H1 (cell line): ENCODE measurements around the gene ZNF2. TPM values are rescaled to one million over a fixed set of nuclear protein-coding genes. Genes with fewer than 3 reads are reported as not detected.

Experiments
- CTCF ChIA-PET: fragments of 300-600 bp; sonication (Branson Sonifier 250); formaldehyde crosslinking; loops from one replicate; lab custom pipeline; 2021; ENCODE audit not compliant: partially characterized antibody; lab: Charles Lee
- POLR2A ChIA-PET: fragments of 300-600 bp; sonication (Branson Sonifier 250); formaldehyde crosslinking; loops from one replicate; lab custom pipeline; 2021; ENCODE audit warnings: inconsistent platforms; ENCODE audit not compliant: partially characterized antibody; lab: Charles Lee
- DNase-seq, 2 experiments: peaks; one replicate each; pipeline versions ENCODE4 v3.0.0 to v3.0.0-alpha.2; 2010 to 2022; ENCODE audit warnings: low spot score in 2 of 2, low read depth in 1 of 2, mixed read lengths in 1 of 2
- FAIRE-seq: peaks from 2 replicates; lab custom pipeline; 2011; peaks lifted over from hg19 to GRCh38; lab: Jason Lieb, UNC
- H2AFZ ChIP-seq: 2 replicates; pipeline ENCODE4 v1.8.1; 2012; ENCODE audit warnings: low read length, inconsistent platforms
- H2AK5ac ChIP-seq: 2 replicates; pipeline ENCODE4 v1.6.1; 2013; ENCODE audit warnings: low read depth, low read length
- H2BK120ac ChIP-seq: replicated peaks from 2 replicates; pipeline ENCODE3; 2013; ENCODE audit warnings: low read depth, low read length, inconsistent platforms
- H2BK12ac ChIP-seq: 2 replicates; pipeline ENCODE4 v1.6.1; 2013; ENCODE audit warnings: low read depth, low read length
- H2BK15ac ChIP-seq: 2 replicates; pipeline ENCODE4 v1.6.1; 2013; ENCODE audit warnings: low read length
- H2BK20ac ChIP-seq: 2 replicates; pipeline ENCODE4 v1.6.1; 2013; ENCODE audit warnings: low read length
- H2BK5ac ChIP-seq: 2 replicates; pipeline ENCODE4 v1.6.1; 2013; ENCODE audit warnings: low read depth, low read length
- H3K14ac ChIP-seq: 2 replicates; pipeline ENCODE4 v1.6.1; 2013; ENCODE audit warnings: inconsistent platforms; ENCODE audit not compliant: insufficient read length
- H3K18ac ChIP-seq: 2 replicates; pipeline ENCODE4 v1.6.1; 2013; ENCODE audit warnings: low read length; ENCODE audit errors: extremely low read depth
- H3K23ac ChIP-seq: 2 replicates; pipeline ENCODE4 v1.6.1; 2013; ENCODE audit warnings: inconsistent platforms; ENCODE audit not compliant: insufficient read length
- H3K23me2 ChIP-seq: 2 replicates; pipeline ENCODE4 v1.6.1; 2013; ENCODE audit warnings: low read depth, low read length
- H3K27ac ChIP-seq: 2 replicates; pipeline ENCODE4 v1.6.1; 2011; ENCODE audit warnings: low read depth, low read length, inconsistent platforms
- H3K27me3 ChIP-seq, 4 experiments: replicated peaks in 1 of 4; 1 replicate in 1 of 4; 2 replicates in 3 of 4; pipeline versions ENCODE4 v1.6.1 to v1.8.1; 2011 to 2013; ENCODE audit warnings: low read length in 3 of 4, mild to moderate bottlenecking in 3 of 4, inconsistent platforms in 2 of 4, mixed read lengths in 2 of 4, moderate library complexity in 1 of 4; ENCODE audit not compliant: control insufficient read depth in 3 of 4, insufficient read depth in 3 of 4; ENCODE audit errors: extremely low read depth in 1 of 4
- H3K36me3 ChIP-seq, 4 experiments: 2 replicates each; pipeline versions ENCODE4 v1.6.1 to v1.8.1; 2011 to 2013; ENCODE audit warnings: mild to moderate bottlenecking in 4 of 4, low read length in 3 of 4, moderate library complexity in 2 of 4, control low read depth in 1 of 4, inconsistent platforms in 1 of 4; ENCODE audit not compliant: insufficient read depth in 4 of 4, control insufficient read depth in 2 of 4
- H3K4ac ChIP-seq: replicated peaks from 2 replicates; pipeline ENCODE3; 2013; ENCODE audit warnings: low read length, low read depth, mixed read lengths, inconsistent platforms; ENCODE audit not compliant: insufficient read length
- H3K4me1 ChIP-seq, 4 experiments: replicated peaks in 1 of 4; 1 replicate in 1 of 4; 2 replicates in 3 of 4; pipeline versions ENCODE4 v1.6.1 to v1.8.1; 2011 to 2013; ENCODE audit warnings: low read length in 3 of 4, inconsistent platforms in 2 of 4, mixed read lengths in 1 of 4; ENCODE audit not compliant: insufficient read depth in 4 of 4, control insufficient read depth in 3 of 4
- H3K4me2 ChIP-seq, 2 experiments: 2 replicates each; pipeline versions ENCODE4 v1.6.1 to v1.8.1; 2011 to 2013; ENCODE audit warnings: low read depth in 2 of 2, low read length in 2 of 2, control low read depth in 1 of 2, inconsistent platforms in 1 of 2, mild to moderate bottlenecking in 1 of 2; ENCODE audit not compliant: insufficient read depth in 1 of 2
- H3K4me3 ChIP-seq, 4 experiments: fragments of 200-600, 300-600 bp in 1 of 4; sonication (generic), shearing (Covaris generic), sonication (Bioruptor Twin) in 1 of 4; 2 replicates each; pipeline versions ENCODE4 v1.5.1 to v1.8.1; 2011 to 2016; ENCODE audit warnings: low read length in 4 of 4, low read depth in 3 of 4, control low read depth in 2 of 4, inconsistent platforms in 2 of 4, mild to moderate bottlenecking in 2 of 4, mixed read lengths in 1 of 4, moderate library complexity in 1 of 4; ENCODE audit not compliant: insufficient read depth in 2 of 4; ENCODE audit errors: extremely low read depth in 1 of 4
- H3K56ac ChIP-seq: replicated peaks from 2 replicates; pipeline ENCODE3; 2013; ENCODE audit warnings: low read depth, mild to moderate bottlenecking, mixed read lengths, low read length, inconsistent platforms; ENCODE audit not compliant: insufficient read length
- H3K79me1 ChIP-seq: 2 replicates; pipeline ENCODE4 v1.6.1; 2013; ENCODE audit warnings: low read depth, low read length, control low read depth
- H3K79me2 ChIP-seq, 2 experiments: 2 replicates each; pipeline versions ENCODE4 v1.6.1 to v1.8.1; 2012 to 2013; ENCODE audit warnings: low read length in 2 of 2, mild to moderate bottlenecking in 2 of 2, inconsistent platforms in 1 of 2; ENCODE audit not compliant: insufficient read depth in 2 of 2, control insufficient read depth in 1 of 2
- H3K9ac ChIP-seq, 4 experiments: replicated peaks in 1 of 4; 1 replicate in 1 of 4; 2 replicates in 3 of 4; pipeline versions ENCODE4 v1.6.1 to v1.8.1; 2011 to 2013; ENCODE audit warnings: low read depth in 3 of 4, low read length in 3 of 4, control low read depth in 2 of 4, mild to moderate bottlenecking in 2 of 4, moderate library complexity in 2 of 4, inconsistent platforms in 1 of 4; ENCODE audit errors: extremely low read depth in 1 of 4
- H3K9me3 ChIP-seq, 2 experiments: 2 replicates each; pipeline versions ENCODE4 v1.6.1 to v1.8.1; 2012 to 2013; ENCODE audit warnings: mild to moderate bottlenecking in 2 of 2, moderate library complexity in 2 of 2, control low read depth in 1 of 2, inconsistent platforms in 1 of 2, low read depth in 1 of 2, low read length in 1 of 2, mixed read lengths in 1 of 2; ENCODE audit not compliant: insufficient read depth in 2 of 2
- H4K20me1 ChIP-seq, 2 experiments: replicated peaks in 1 of 2; 2 replicates each; pipeline versions ENCODE3 to v1.8.1; 2011 to 2013; ENCODE audit warnings: inconsistent platforms in 2 of 2, low read length in 2 of 2, mild to moderate bottlenecking in 1 of 2; ENCODE audit not compliant: insufficient read depth in 2 of 2, control insufficient read depth in 1 of 2
- H4K5ac ChIP-seq: 2 replicates; pipeline ENCODE4 v1.6.1; 2013; ENCODE audit warnings: low read length, low read depth, mixed read lengths, inconsistent platforms; ENCODE audit not compliant: insufficient read length
- H4K8ac ChIP-seq: 2 replicates; pipeline ENCODE4 v1.8.0; 2013; ENCODE audit warnings: mild to moderate bottlenecking, moderate library complexity, low read length, inconsistent platforms; ENCODE audit not compliant: insufficient read depth; ENCODE audit errors: extremely low read depth
- H4K91ac ChIP-seq: replicated peaks from 2 replicates; pipeline ENCODE3; 2013; ENCODE audit warnings: low read length, mixed read lengths, inconsistent platforms; ENCODE audit not compliant: insufficient read length
- CBX8 ChIP-seq: fragments of 300-800, 300-1000 bp; sonication (generic); IDR thresholded peaks from 2 replicates; pipeline ENCODE4 v1.7.1; 2016; ENCODE audit warnings: low read depth, low read length, borderline replicate concordance
- CHD1 ChIP-seq: IDR thresholded peaks from 2 replicates; pipeline ENCODE4 v1.6.1; 2012; ENCODE audit warnings: low read depth, low read length, improper control_type of control experiment
- CTBP2 ChIP-seq: IDR thresholded peaks from 2 replicates; pipeline ENCODE4 v1.7.0; 2011; ENCODE audit warnings: borderline replicate concordance, mild to moderate bottlenecking, moderate library complexity, mixed read lengths, low read length; ENCODE audit not compliant: insufficient read depth, insufficient read length
- KDM5A ChIP-seq: fragments of 200-600 bp; IDR thresholded peaks from 2 replicates; pipeline ENCODE4 v1.7.1; 2012; ENCODE audit warnings: mild to moderate bottlenecking, low read length, inconsistent platforms, mixed read lengths
- NANOG ChIP-seq: IDR thresholded peaks from 2 replicates; pipeline ENCODE4 v1.6.1; 2011; ENCODE audit warnings: low read length, low read depth, mild to moderate bottlenecking, inconsistent platforms; ENCODE audit not compliant: insufficient read depth, poor library complexity, severe bottlenecking
- NRF1 ChIP-seq: IDR thresholded peaks from 2 replicates; pipeline ENCODE4 v1.6.1; 2011; ENCODE audit warnings: mild to moderate bottlenecking, low read depth, low read length, improper control_type of control experiment
- POU5F1 ChIP-seq: IDR thresholded peaks from 2 replicates; pipeline ENCODE4 v1.6.1; 2011; ENCODE audit warnings: low read depth, mild to moderate bottlenecking, low read length, moderate library complexity
- RNF2 ChIP-seq: fragments of 200-900, 300-1000 bp; sonication (generic); IDR thresholded peaks from 2 replicates; pipeline ENCODE4 v1.7.1; 2016; ENCODE audit warnings: borderline replicate concordance, low read depth, mild to moderate bottlenecking, antibody characterized with exemption, low read length; ENCODE audit not compliant: poor library complexity, severe bottlenecking; ENCODE audit errors: missing control alignments
- RXRA ChIP-seq: IDR thresholded peaks from 2 replicates; pipeline ENCODE4 v1.6.1; 2011; ENCODE audit warnings: low read depth, mild to moderate bottlenecking, low read length, moderate library complexity; ENCODE audit not compliant: insufficient read depth
- TAF7 ChIP-seq: optimal IDR thresholded peaks from 2 replicates; pipeline ENCODE3; 2011; ENCODE audit warnings: low read depth, mild to moderate bottlenecking, inconsistent platforms, low read length, moderate library complexity, borderline replicate concordance
- WGBS, 2 experiments: shearing (Covaris generic) in 1 of 2; methylation state at CpG; one replicate each; pipeline versions ENCODE4 v1.1.6 to v1.1.7; 2013 to 2015; ENCODE audit warnings: low lambda C conversion rate in 2 of 2, mixed read lengths in 2 of 2, inconsistent platforms in 1 of 2, low coverage in 1 of 2, missing lambda C conversion rate in 1 of 2; ENCODE audit not compliant: insufficient replicate concordance in 2 of 2, insufficient coverage in 1 of 2, insufficient read length in 1 of 2; ENCODE audit errors: extremely low coverage in 1 of 2, missing lambda C conversion rate in 1 of 2; 5-methylcytosine and 5-hydroxymethylcytosine counted together
- polyA plus RNA-seq, 7 experiments: library from polyadenylated mRNA; depleted of rRNA in 3 of 7; stranded (reverse) in 5 of 7; unstranded in 2 of 7; fragments of >200 nt in 5 of 7; fragments of 200-250 nt in 2 of 7; gene quantifications; 1 replicate in 5 of 7; 2 replicates in 1 of 7; 4 replicates in 1 of 7; pipeline versions ENCODE4 v1.2.1 to v1.2.3, GENCODE V29; 2011 to 2013; ENCODE audit warnings: missing spikeins in 2 of 7, mixed read lengths in 2 of 7
- total RNA-seq: library from RNA; stranded (reverse); fragmentation: NEBNext Ultra II Directional; extraction: Animal tissue kit (Norgen Biotek cat#: 25700); gene quantifications from 2 replicates; pipeline ENCODE4 v1.2.1, GENCODE V29; 2021
- TF ChIP-seq, protein P1 (sequence below): IDR thresholded peaks from 2 replicates; pipeline ENCODE4 v1.6.1; 2012; ENCODE audit warnings: low read length, inconsistent platforms
- TF ChIP-seq, protein P2 (sequence below): IDR thresholded peaks from 2 replicates; pipeline ENCODE4 v1.6.1; 2012; ENCODE audit warnings: inconsistent platforms

The ZNF2 gene
- total and polyA plus RNA-seq, 2 of the 8 experiments (the other 6 are each of a cell fraction or from before 2014, with no cell fraction given), result 1.3 to 3.0 TPM

DNA sequence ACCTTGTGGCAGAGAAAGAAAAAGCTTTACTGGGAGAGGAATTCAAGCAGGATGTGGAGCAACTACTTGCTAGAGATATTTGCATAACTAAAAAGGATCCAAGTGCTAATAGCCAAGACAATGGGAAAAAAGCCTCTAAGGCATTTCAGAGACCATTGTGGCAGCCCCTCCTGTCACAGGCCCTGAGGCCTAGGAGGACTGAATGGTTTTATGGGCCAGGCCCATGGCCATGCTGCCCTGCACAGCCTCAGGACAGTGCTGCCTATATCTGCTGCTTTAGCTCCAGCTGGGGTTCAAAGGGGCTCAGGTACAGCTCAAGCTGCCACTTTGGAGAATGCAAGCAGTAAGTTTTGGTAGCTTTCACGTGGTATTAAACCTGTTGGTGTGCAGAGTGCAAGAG is 26.9 kb upstream of the ZNF2 start:
- WGBS, 2 experiments, result 54% methylated on average over 1 of the region's 1 CpG; no CpG with 5 or more reads in 1 of the 2 experiments
- no peak overlapping the region for H3K9ac ChIP-seq
- H2AFZ ChIP-seq, result no peak overlapping the region
- no peaks in the 10 kb centered on the region for H3K79me2 ChIP-seq
- no peak overlapping the region for H2BK120ac ChIP-seq
- H3K27me3 ChIP-seq, result no peaks in the 10 kb centered on the region
- POLR2A ChIA-PET, result no interaction called here
- no peaks in the 10 kb centered on the region; a peak in 2 of 8 replicates for H3K36me3 ChIP-seq
- H2BK20ac ChIP-seq, result no peak overlapping the region
- no peak overlapping the region for H2BK15ac ChIP-seq
- H3K23me2 ChIP-seq, result no peaks in the 10 kb centered on the region
- H4K8ac ChIP-seq, result no peak overlapping the region
- CTCF ChIA-PET, result no interaction called here
- no peak overlapping the region for H2AK5ac ChIP-seq
- H3K9me3 ChIP-seq, result peaks cover 48 to 73% of the 10 kb centered on the region in 2 experiments
- no peak overlapping the region for H3K18ac ChIP-seq
- no peaks in the 10 kb centered on the region for H3K79me1 ChIP-seq
- no peak overlapping the region for H3K14ac ChIP-seq
- H4K20me1 ChIP-seq, result no peaks in the 10 kb centered on the region
- DNase-seq (no peak), FAIRE-seq (no peak)
- H3K56ac ChIP-seq, result no peak overlapping the region
- H3K4ac ChIP-seq, result no peak overlapping the region
- no peak overlapping the region for H3K23ac ChIP-seq
- H3K4me3 ChIP-seq, result no peak overlapping the region
- no peak overlapping the region for H4K91ac ChIP-seq
- no peak overlapping the region for H2BK5ac ChIP-seq
- no peak overlapping the region for H4K5ac ChIP-seq
- H2BK12ac ChIP-seq, result no peak overlapping the region
- no peak overlapping the region for H3K27ac ChIP-seq
- H3K4me1 ChIP-seq, result no peaks in the 10 kb centered on the region
- H3K4me2 ChIP-seq, result no peak overlapping the region
- TF ChIP-seq RXRA, result no peak
- no peak for TF ChIP-seq POU5F1
- no peak for TF ChIP-seq CTBP2
- no peak for TF ChIP-seq NANOG
- no peak for TF ChIP-seq KDM5A
- no peak for TF ChIP-seq CBX8
- TF ChIP-seq NRF1, result no peak
- TF ChIP-seq, protein P1, sequence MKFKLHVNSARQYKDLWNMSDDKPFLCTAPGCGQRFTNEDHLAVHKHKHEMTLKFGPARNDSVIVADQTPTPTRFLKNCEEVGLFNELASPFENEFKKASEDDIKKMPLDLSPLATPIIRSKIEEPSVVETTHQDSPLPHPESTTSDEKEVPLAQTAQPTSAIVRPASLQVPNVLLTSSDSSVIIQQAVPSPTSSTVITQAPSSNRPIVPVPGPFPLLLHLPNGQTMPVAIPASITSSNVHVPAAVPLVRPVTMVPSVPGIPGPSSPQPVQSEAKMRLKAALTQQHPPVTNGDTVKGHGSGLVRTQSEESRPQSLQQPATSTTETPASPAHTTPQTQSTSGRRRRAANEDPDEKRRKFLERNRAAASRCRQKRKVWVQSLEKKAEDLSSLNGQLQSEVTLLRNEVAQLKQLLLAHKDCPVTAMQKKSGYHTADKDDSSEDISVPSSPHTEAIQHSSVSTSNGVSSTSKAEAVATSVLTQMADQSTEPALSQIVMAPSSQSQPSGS, result no peak
- TF ChIP-seq, protein P2, sequence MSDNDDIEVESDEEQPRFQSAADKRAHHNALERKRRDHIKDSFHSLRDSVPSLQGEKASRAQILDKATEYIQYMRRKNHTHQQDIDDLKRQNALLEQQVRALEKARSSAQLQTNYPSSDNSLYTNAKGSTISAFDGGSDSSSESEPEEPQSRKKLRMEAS, result no peak
- TF ChIP-seq RNF2, result no peak
- no peak for TF ChIP-seq CHD1
- TF ChIP-seq TAF7, result no peak
